ENCODE data around the gene GDAP1L1.

The GDAP1L1 gene

DNA sequence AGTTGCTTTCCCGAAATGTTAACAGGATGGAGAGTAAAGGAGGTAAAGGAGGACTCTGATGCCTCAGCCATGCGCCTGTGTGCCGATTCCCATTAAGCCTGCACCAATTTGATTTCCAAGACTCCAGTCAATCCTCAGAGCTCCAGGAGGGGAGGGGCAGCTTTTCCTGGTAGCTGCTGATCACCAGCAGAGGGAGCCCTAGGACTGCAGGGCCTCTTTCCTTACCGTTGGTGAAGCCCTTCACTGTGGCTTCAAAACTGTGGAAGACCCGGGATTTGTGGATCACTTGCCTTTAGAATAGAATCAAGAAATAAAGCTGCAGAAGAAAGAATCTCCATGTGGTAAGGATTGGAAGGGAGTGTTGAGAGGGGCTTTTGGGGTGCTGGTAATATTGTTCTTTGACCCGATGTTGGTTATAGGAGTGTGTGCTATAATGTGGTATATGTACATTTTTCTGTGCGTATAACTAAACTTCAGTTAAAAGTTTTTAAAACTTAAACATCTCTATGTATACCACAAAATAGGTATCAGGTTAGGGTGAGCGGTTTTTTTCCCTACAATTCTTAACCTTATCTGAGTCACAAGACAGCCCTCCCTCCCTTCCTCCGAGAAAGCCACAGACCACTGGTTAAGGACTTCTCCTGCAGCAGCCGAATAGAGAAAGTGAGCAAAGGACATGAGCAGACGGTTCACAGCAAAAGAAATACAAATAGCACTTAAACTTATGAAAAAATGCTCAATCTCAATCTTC lies 29.6 kb upstream of the GDAP1L1 start:
- POLR2A ChIA-PET: no interaction called here
- CTCF ChIA-PET: interaction anchor here (0.6 to 14.5 kb wide), 53 partner anchors 8 to 649 kb away, joined by 3 to 371 read pairs (median 6); partner anchors contain the start of genes ADA, FITM2 and GDAP1L1
- peak; percentile 44 for DNase-seq (ENCODE audit: extremely low spot score)
- TF ChIP-seq, protein P1, sequence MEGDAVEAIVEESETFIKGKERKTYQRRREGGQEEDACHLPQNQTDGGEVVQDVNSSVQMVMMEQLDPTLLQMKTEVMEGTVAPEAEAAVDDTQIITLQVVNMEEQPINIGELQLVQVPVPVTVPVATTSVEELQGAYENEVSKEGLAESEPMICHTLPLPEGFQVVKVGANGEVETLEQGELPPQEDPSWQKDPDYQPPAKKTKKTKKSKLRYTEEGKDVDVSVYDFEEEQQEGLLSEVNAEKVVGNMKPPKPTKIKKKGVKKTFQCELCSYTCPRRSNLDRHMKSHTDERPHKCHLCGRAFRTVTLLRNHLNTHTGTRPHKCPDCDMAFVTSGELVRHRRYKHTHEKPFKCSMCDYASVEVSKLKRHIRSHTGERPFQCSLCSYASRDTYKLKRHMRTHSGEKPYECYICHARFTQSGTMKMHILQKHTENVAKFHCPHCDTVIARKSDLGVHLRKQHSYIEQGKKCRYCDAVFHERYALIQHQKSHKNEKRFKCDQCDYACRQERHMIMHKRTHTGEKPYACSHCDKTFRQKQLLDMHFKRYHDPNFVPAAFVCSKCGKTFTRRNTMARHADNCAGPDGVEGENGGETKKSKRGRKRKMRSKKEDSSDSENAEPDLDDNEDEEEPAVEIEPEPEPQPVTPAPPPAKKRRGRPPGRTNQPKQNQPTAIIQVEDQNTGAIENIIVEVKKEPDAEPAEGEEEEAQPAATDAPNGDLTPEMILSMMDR (IDR thresholded peaks at IDR 0.05; ENCODE audit: control extremely low read depth, extremely low read depth, low read depth, missing control alignments): peak; percentile 91

DNA sequence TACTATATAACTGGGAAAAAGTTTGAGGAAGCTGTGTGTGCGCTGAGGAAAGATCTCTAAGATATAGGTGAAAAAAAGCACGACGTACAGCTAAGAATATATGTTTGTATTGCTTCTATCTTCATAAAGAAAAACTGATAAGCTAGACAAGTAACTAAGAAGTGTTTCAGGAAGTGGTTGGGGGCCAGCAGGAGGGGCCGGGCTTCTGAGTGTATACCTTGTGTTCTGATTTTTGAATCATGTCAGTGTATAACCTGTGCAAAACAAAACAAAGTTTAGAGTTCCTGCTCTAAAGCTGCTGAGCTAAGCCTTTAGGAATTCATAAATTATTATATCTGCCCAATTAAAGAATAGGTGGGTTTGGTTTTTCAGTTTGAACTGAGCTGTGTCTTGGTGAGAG lies 28.7 kb upstream of the GDAP1L1 start:
- no peak for DNase-seq (ENCODE audit: extremely low spot score)
- CTCF ChIA-PET: interaction anchor here (0.7 to 14.5 kb wide), 30 partner anchors 10 to 464 kb away, joined by 3 to 371 read pairs (median 7); partner anchors contain the start of genes FITM2 and GDAP1L1
- POLR2A ChIA-PET: interaction anchor here (0.6 kb wide), 1 partner anchor 559 kb away, joined by 3 read pairs; no protein-coding TSS in a partner anchor
- TF ChIP-seq, protein P1 (IDR thresholded peaks at IDR 0.05; ENCODE audit: control extremely low read depth, extremely low read depth, low read depth, missing control alignments): no peak

DNA sequence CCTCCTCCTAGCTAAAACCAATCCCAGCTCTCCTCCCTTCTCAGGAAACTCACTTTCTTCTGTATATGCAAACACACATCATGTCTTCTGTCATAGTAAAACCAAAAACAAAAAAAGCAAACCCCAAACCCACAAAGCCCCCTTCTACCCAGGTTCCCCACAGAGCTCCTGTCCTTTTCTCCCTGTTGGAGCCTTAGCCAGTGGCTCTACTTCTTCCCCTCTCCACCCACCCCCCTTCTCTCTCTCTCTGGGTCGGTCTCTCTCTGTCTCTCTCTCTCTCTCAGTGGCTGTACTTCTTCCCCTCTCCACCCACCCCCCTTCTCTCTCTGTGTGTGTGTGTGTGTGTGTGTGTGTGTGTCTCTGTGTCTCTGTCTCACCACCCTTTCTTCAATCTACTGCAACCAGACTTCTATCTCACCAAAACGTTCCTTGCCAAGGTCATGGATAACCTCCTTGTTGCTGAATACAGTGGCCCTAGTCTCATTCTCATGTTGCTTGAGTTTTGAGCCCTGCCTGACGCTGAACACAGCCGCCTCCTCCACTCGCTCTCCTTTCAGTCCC lies 27.9 kb upstream of the GDAP1L1 start:
- no peak for DNase-seq (ENCODE audit: extremely low spot score)
- CTCF ChIA-PET: interaction anchor here (0.7 to 14.5 kb wide), 19 partner anchors 9 to 464 kb away, joined by 3 to 371 read pairs (median 7); partner anchors contain the start of genes FITM2 and GDAP1L1
- POLR2A ChIA-PET: no interaction called here
- TF ChIP-seq, protein P1 (IDR thresholded peaks at IDR 0.05; ENCODE audit: control extremely low read depth, extremely low read depth, low read depth, missing control alignments): no peak

DNA sequence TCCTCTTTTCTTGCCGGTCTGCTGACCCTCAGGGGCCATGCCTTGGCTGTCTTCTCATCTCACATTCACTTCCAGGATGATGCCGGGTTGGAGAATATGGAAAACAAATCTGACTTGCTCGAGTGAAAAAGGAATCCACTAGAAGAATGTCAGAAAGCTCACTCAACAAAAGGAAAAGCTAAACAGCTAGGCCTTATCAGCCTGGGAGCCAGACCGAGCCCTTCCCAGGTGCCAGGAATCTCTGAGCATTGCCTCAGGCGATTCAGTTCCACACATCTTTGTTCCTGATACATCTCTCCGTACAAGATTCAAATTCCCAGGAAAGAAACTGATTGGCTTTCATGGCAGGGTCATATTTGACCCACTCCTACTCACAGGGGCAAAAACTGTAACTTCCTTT lies 27.3 kb upstream of the GDAP1L1 start:
- ChIA-PET POLR2A (no interaction called here), CTCF (interaction anchor here (0.7 to 14.5 kb wide), 3 partner anchors 93 to 391 kb away, joined by 4 to 371 read pairs (median 113); partner anchors contain the start of gene FITM2)
- TF ChIP-seq, protein P1 (IDR thresholded peaks at IDR 0.05; ENCODE audit: control extremely low read depth, extremely low read depth, low read depth, missing control alignments): no peak
- DNase-seq (ENCODE audit: extremely low spot score): no peak

DNA sequence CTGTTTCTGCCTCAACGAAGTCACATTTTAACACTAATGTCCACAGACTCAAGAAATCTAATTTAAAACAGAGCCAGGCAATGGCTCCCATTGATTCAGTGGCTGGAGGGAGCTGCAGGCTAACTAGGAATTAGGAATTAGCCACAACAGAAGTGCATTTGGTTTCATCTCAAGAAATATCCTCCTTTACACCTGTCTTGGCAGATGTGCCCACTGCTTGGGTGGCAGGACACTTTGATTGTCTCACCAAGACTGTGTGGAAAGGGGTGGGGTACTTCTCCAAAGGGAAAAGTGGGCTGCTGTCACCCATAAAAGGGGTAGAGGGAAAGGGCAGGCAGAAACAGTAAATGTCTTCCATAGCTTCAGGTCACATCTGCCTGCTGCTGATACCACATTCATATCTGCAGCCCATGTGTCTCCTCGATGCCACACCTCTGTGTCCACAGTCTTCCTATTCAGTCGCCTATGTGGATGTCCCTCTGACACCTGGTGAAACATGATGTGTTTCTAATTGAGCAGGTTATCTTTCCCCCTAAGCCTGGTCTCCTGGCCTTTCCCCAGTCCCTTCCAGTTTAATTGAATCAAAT lies 25.6 kb upstream of the GDAP1L1 start:
- TF ChIP-seq, protein P1 (IDR thresholded peaks at IDR 0.05; ENCODE audit: control extremely low read depth, extremely low read depth, low read depth, missing control alignments): no peak
- CTCF ChIA-PET: interaction anchor here (14.5 kb wide), 1 partner anchor 91 kb away, joined by 371 read pairs; the partner anchor contains the start of gene FITM2

DNA sequence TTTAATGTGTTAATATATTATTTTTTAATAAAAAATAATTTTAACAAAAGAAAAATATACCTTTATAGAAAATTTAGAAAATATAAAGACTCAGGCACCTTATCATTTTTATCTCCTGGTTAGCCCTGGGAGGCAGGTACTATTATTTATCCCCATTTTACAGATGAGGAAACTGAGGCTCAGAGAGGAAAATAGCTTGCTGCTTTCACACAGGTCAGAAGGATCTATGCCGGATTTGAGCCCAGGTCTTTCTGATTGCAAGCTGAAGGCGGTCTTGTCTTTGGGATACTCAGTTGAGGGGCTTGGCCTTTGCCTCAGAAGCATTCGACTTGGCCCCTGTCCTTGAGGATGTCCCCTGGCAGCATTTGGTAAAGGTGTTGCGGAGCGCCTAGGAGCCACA lies 25.1 kb upstream of the GDAP1L1 start:
- DNase-seq (ENCODE audit: extremely low spot score): no peak
- ChIA-PET POLR2A (no interaction called here), CTCF (interaction anchor here (14.5 kb wide), 1 partner anchor 90 kb away, joined by 371 read pairs; the partner anchor contains the start of gene FITM2)
- TF ChIP-seq, protein P1 (IDR thresholded peaks at IDR 0.05; ENCODE audit: control extremely low read depth, extremely low read depth, low read depth, missing control alignments): no peak

More for the DNA sequence above, 25.6 kb upstream of the GDAP1L1 start:
- POLR2A ChIA-PET: no interaction called here
- DNase-seq (ENCODE audit: extremely low spot score): no peak

Measured in GM10248 (cell line).